Nephron progenitor cell (in vitro differentiated cells): ENCODE measurements around the gene TIE1.

Source experiments
- DNase-seq: peaks from one replicate; pipeline ENCODE4 v3.0.0; 2021
- H3K27ac Mint-ChIP-seq: 2 replicates; pipeline ENCODE4 v1.8.0; 2021; ENCODE audit warnings: mild to moderate bottlenecking, moderate library complexity, mixed read lengths
- H3K27me3 Mint-ChIP-seq: 2 replicates; pipeline ENCODE4 v1.8.0; 2021; ENCODE audit warnings: mild to moderate bottlenecking, low read depth, mixed read lengths; ENCODE audit not compliant: poor library complexity
- H3K36me3 Mint-ChIP-seq: 2 replicates; pipeline ENCODE4 v1.8.0; 2021; ENCODE audit warnings: low read depth, mixed read lengths
- H3K4me1 Mint-ChIP-seq: 2 replicates; pipeline ENCODE4 v1.8.0; 2021; ENCODE audit warnings: mixed read lengths
- H3K4me3 Mint-ChIP-seq: 2 replicates; pipeline ENCODE4 v1.8.0; 2021; ENCODE audit warnings: mild to moderate bottlenecking, moderate library complexity, mixed read lengths
- H3K9me3 Mint-ChIP-seq: 2 replicates; pipeline ENCODE4 v1.8.0; 2021; ENCODE audit warnings: mild to moderate bottlenecking, moderate library complexity, mixed read lengths
- CTCF ChIP-seq: fragments of 200-600 bp; sonication (generic); IDR thresholded peaks from 2 replicates; pipeline ENCODE4 v1.5.0; 2021; ENCODE audit warnings: antibody characterized with exemption

Gene TIE1

GRCh38 chr1:43359696-43360095 lies 58.9 kb downstream of the TIE1 start:
- no peak for DNase-seq
- Mint-ChIP-seq H3K9me3 (no peaks in the 10 kb centered on the region), H3K27me3 (no peaks in the 10 kb centered on the region), H3K4me3 (peak overlapping the region; percentile 91), H3K4me1 (peaks cover 53% of the 10 kb centered on the region), H3K36me3 (peaks cover 38% of the 10 kb centered on the region), H3K27ac (peak overlapping the region; percentile 87)
- no peak for TF ChIP-seq CTCF

GRCh38 chr1:43360616-43361015 lies 59.8 kb downstream of the TIE1 start:
- Mint-ChIP-seq H3K27me3 (no peaks in the 10 kb centered on the region), H3K4me3 (peak overlapping the region; percentile 91), H3K9me3 (no peaks in the 10 kb centered on the region), H3K27ac (peak overlapping the region; percentile 75), H3K36me3 (peaks cover 47% of the 10 kb centered on the region), H3K4me1 (peaks cover 57% of the 10 kb centered on the region)
- no peak for TF ChIP-seq CTCF
- no peak for DNase-seq

GRCh38 chr1:43363283-43363934 lies 62.6 kb downstream of the TIE1 start:
- no peak for DNase-seq
- Mint-ChIP-seq H3K27ac (peak overlapping the region; percentile 93), H3K4me1 (peaks cover 65% of the 10 kb centered on the region), H3K9me3 (no peaks in the 10 kb centered on the region), H3K4me3 (peak overlapping the region; percentile 32), H3K36me3 (peaks cover 53% of the 10 kb centered on the region), H3K27me3 (peaks cover 3% of the 10 kb centered on the region)
- TF ChIP-seq CTCF, result no peak

GRCh38 chr1:43363935-43364525 lies 63.2 kb downstream of the TIE1 start:
- Mint-ChIP-seq H3K4me3 (no peak overlapping the region), H3K27ac (no peak overlapping the region), H3K27me3 (peaks cover 3% of the 10 kb centered on the region), H3K4me1 (peaks cover 67% of the 10 kb centered on the region), H3K9me3 (no peaks in the 10 kb centered on the region), H3K36me3 (peaks cover 53% of the 10 kb centered on the region)
- TF ChIP-seq CTCF, result no peak
- DNase-seq, result no peak

- Mint-ChIP-seq H3K36me3 (peaks cover 43% of the 10 kb centered on the region), H3K27ac (peak overlapping the region; percentile 63), H3K9me3 (no peaks in the 10 kb centered on the region), H3K27me3 (peaks cover 7% of the 10 kb centered on the region), H3K4me3 (peak overlapping the region; percentile 64), H3K4me1 (peaks cover 58% of the 10 kb centered on the region)
- no peak for TF ChIP-seq CTCF
- DNase-seq, result no peak
Measured at GRCh38 chr1:43365678-43366077, 64.9 kb downstream of the TIE1 start.

GRCh38 chr1:43366179-43366578 lies 65.4 kb downstream of the TIE1 start:
- Mint-ChIP-seq H3K27me3 (peaks cover 8% of the 10 kb centered on the region), H3K27ac (no peak overlapping the region), H3K4me1 (peaks cover 55% of the 10 kb centered on the region), H3K36me3 (peaks cover 38% of the 10 kb centered on the region), H3K9me3 (no peaks in the 10 kb centered on the region), H3K4me3 (peak overlapping the region; percentile 82)
- DNase-seq, result no peak
- no peak for TF ChIP-seq CTCF
